Retinal pigment epithelial cell (primary cell): Measurements from ENCODE around the gene COX5A.

Experiments used
- DNase-seq: peaks from one replicate; pipeline ENCODE4 v3.0.0-alpha.2; 2010; ENCODE audit warnings: low read depth
- H3K4me3 ChIP-seq: 2 replicates; pipeline ENCODE4 v1.5.1; 2011; ENCODE audit warnings: mild to moderate bottlenecking, low read length, control low read depth, moderate library complexity
- CTCF ChIP-seq: conservative IDR thresholded peaks from 2 replicates; pipeline ENCODE4 v1.5.1; 2011; ENCODE audit warnings: low read depth, low read length, control low read depth, inconsistent platforms

The COX5A gene

GRCh38 chr15:74960286-74960685, 22.4 kb upstream of the COX5A start:
- TF ChIP-seq CTCF, result no peak
- H3K4me3 ChIP-seq, result no peak overlapping the region
- DNase-seq, result no peak

GRCh38 chr15:74959586-74959939, 21.7 kb upstream of the COX5A start:
- H3K4me3 ChIP-seq, result no peak overlapping the region

GRCh38 chr15:74958908-74959585, 21.2 kb upstream of the COX5A start:
- no peak for TF ChIP-seq CTCF
- peak overlapping the region; percentile 33 for H3K4me3 ChIP-seq
- DNase-seq, result no peak

More at GRCh38 chr15:74959586-74959939, 21.7 kb upstream of the COX5A start:
- no peak for TF ChIP-seq CTCF
- no peak for DNase-seq

GRCh38 chr15:74958320-74958907, 20.5 kb upstream of the COX5A start:
- peak overlapping the region; percentile 33 for H3K4me3 ChIP-seq
- no peak for TF ChIP-seq CTCF
- DNase-seq, result no peak

- no peak for DNase-seq
- peak overlapping the region; percentile 55 for H3K4me3 ChIP-seq
- no peak for TF ChIP-seq CTCF
Measured at GRCh38 chr15:74957476-74958035, 19.7 kb upstream of the COX5A start.

GRCh38 chr15:74956648-74957475, 19.0 kb upstream of the COX5A start, which contains the start of gene RPP25:
RPP25 (minus strand) TSS chr15:74956772; CDS start chr15:74956583, 189 bp downstream.
- DNase-seq, result no peak
- no peak for TF ChIP-seq CTCF
- H3K4me3 ChIP-seq, result peak within 1 kb of the TSS; percentile 55
